Left ventricle myocardium inferior (tissue), 1 donor: ENCODE measurements around the gene PLPPR5. TPM values are rescaled to one million over a fixed set of nuclear protein-coding genes. Genes with fewer than 3 reads are reported as not detected.

Source experiments
- DNase-seq: peaks from one replicate; pipeline ENCODE4 v3.0.0-alpha.2; 2020
- H3K27ac ChIP-seq: fragments of 200-600 bp; replicated peaks from 2 replicates; pipeline ENCODE4 v1.8.0; 2021
- H3K27me3 ChIP-seq: fragments of 200-600 bp; 2 replicates; pipeline ENCODE4 v1.8.0; 2021; ENCODE audit warnings: low read depth
- H3K36me3 ChIP-seq: fragments of 200-600 bp; 2 replicates; pipeline ENCODE4 v1.8.0; 2021
- H3K4me1 ChIP-seq: fragments of 200-600 bp; 2 replicates; pipeline ENCODE4 v1.8.0; 2021
- H3K4me3 ChIP-seq: fragments of 200-600 bp; 2 replicates; pipeline ENCODE4 v1.8.0; 2021; ENCODE audit warnings: mild to moderate bottlenecking, moderate library complexity
- H3K9me3 ChIP-seq: fragments of 200-600 bp; replicated peaks from 2 replicates; pipeline ENCODE4 v1.8.0; 2021
- intact Hi-C: fragments of 100-400 bp; cut with micrococcal nuclease; formaldehyde crosslinking; loops from one replicate; pipeline ENCODE4 v1.11.0; 2022
- total RNA-seq: library from RNA; stranded (reverse); fragmentation: NEBNext Ultra II Directional; extraction: Animal tissue kit (Norgen Biotek cat#: 25700); gene quantifications from one replicate; pipeline ENCODE4 v1.2.1, GENCODE V29; 2021
- TF ChIP-seq, protein P1 (sequence below): fragments of 200-600 bp; IDR thresholded peaks from 2 replicates; pipeline ENCODE4 v1.8.0; 2021; ENCODE audit warnings: antibody characterized with exemption, mild to moderate bottlenecking, borderline replicate concordance
- donor health status: DM: no; HTN: yes; CAD: no; lungs with severe emphysema.

PLPPR5 gene
- total RNA-seq, 1 donor from 2014 or later: not detected

DNA sequence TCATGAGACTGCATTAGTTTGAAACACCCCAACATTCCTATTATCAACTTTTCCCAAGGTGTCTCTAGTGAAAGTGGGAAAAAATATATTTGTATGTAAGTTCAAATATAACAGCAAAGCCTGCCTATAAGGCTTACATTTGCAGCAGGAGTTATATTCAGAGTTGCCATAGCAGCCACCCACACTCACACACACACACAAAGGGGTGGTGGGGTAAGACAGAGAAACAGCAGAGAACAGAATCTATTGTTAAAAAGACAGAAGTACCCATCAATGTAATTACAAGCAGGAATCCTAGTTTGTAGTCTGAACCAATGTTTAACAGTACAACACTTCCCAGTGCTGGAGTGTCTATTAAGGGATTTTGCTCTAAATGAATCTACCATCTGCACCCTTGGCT lies 55.0 kb downstream of the PLPPR5 start:
- no peak overlapping the region for H3K27ac ChIP-seq
- TF ChIP-seq, protein P1, sequence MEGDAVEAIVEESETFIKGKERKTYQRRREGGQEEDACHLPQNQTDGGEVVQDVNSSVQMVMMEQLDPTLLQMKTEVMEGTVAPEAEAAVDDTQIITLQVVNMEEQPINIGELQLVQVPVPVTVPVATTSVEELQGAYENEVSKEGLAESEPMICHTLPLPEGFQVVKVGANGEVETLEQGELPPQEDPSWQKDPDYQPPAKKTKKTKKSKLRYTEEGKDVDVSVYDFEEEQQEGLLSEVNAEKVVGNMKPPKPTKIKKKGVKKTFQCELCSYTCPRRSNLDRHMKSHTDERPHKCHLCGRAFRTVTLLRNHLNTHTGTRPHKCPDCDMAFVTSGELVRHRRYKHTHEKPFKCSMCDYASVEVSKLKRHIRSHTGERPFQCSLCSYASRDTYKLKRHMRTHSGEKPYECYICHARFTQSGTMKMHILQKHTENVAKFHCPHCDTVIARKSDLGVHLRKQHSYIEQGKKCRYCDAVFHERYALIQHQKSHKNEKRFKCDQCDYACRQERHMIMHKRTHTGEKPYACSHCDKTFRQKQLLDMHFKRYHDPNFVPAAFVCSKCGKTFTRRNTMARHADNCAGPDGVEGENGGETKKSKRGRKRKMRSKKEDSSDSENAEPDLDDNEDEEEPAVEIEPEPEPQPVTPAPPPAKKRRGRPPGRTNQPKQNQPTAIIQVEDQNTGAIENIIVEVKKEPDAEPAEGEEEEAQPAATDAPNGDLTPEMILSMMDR: no peak
- H3K9me3 ChIP-seq: no peaks in the 10 kb centered on the region
- H3K4me1 ChIP-seq: no peaks in the 10 kb centered on the region
- no peak for DNase-seq
- no peaks in the 10 kb centered on the region for H3K27me3 ChIP-seq
- intact Hi-C loops: no loop called here
- H3K36me3 ChIP-seq: no peaks in the 10 kb centered on the region
- no peak overlapping the region for H3K4me3 ChIP-seq

DNA sequence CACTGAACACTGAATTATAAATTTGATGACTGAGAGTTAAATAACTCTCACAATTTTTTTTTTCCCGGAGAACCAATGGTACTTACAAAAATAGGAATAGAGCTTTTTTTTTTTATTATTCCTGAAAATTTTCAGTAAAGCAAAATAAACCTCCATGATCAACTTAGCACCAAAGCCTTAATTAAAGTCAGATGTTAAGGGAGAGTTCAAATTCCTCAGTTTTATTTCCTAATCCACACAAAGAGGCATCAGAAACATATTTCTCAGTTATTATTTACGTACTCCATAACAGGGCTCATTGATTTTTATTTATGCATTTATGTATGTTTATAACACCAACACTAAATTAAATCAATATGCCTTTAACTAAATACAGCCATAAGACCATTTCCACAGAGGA lies 55.5 kb downstream of the PLPPR5 start:
- DNase-seq: no peak
- Histone ChIP-seq H3K27me3 (no peaks in the 10 kb centered on the region), H3K27ac (no peak overlapping the region), H3K36me3 (no peaks in the 10 kb centered on the region), H3K9me3 (no peaks in the 10 kb centered on the region), H3K4me3 (no peak overlapping the region), H3K4me1 (no peaks in the 10 kb centered on the region)
- TF ChIP-seq, protein P1: no peak
- intact Hi-C loops: no loop called here

DNA sequence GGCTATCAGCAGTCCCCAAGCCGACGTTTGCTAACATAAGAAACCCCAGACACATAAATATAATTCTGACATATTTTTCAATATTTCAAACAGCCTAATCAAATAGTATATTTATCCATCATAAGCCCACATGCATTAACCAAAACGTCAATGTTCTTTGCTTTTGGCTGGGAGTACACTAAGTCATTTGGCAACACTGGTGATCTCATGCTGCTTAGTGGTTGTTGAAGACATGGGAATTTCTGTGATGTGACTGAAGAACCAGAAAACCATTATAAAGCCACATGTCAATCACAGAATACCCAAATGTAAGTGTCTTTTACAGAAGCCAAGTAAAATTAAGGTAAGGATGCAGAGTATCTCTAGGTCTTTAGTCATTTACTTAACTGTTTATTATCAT lies 57.6 kb downstream of the PLPPR5 start:
- H3K9me3 ChIP-seq: no peaks in the 10 kb centered on the region
- no peak overlapping the region for H3K4me3 ChIP-seq
- no peak overlapping the region for H3K27ac ChIP-seq
- no peaks in the 10 kb centered on the region for H3K4me1 ChIP-seq
- intact Hi-C loops: no loop called here
- TF ChIP-seq, protein P1: no peak
- no peaks in the 10 kb centered on the region for H3K27me3 ChIP-seq
- no peaks in the 10 kb centered on the region for H3K36me3 ChIP-seq
- no peak for DNase-seq

DNA sequence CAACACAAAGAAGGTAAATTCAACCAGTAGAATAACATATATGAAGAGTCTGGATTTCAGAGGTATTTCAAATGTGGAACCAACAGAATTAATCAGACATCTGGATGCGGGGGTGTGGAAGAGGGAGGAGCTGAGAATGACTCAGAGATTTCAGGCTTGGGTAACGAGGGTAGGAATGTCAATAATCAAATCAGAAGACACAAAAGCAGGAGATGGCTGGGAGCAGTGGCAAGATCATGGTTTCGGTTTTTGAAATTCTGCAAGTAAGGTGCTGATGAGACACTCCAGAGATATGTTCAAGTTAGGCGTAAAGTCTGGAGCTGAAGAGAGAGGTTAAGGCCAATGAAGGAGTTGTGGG lies 64.0 kb downstream of the PLPPR5 start:
- no peak for DNase-seq
- TF ChIP-seq, protein P1: no peak
- Histone ChIP-seq H3K27ac (no peak overlapping the region), H3K36me3 (no peaks in the 10 kb centered on the region), H3K27me3 (no peaks in the 10 kb centered on the region), H3K4me1 (no peaks in the 10 kb centered on the region), H3K9me3 (no peaks in the 10 kb centered on the region), H3K4me3 (no peak overlapping the region)
- intact Hi-C loops: no loop called here

DNA sequence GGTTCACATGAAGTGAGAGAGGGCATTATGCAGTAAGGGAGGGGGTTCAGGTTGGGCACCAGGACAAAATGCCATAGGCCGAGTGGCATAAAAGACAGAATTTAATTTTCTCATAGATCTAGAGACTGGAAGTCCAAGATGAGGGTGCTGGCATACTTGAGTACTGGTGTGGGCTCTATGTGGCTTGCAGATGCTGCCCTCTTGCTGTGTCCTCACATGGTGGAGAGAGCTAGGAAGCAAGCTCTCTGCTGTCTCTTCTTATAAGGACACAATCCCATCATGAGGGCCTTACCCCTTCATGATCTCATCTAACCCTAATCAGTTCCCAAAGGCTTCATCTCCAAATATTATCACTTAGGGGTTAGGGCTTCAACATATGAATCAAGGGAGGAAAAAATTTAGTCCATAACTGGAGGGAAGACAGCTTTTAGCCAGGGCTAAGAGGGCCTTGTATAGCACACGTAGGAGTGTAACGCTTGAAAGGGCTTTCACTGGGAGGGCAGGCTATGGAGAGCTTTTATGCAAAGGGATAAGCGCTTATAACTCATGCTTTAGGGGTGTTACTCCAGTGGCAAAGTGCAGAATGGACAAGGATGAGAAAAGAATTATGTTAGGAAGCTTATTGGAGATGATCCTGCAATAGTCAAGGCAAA lies 64.5 kb downstream of the PLPPR5 start:
- TF ChIP-seq, protein P1: no peak
- Histone ChIP-seq H3K4me3 (no peak overlapping the region), H3K27me3 (no peaks in the 10 kb centered on the region), H3K4me1 (no peaks in the 10 kb centered on the region), H3K36me3 (no peaks in the 10 kb centered on the region), H3K9me3 (no peaks in the 10 kb centered on the region), H3K27ac (no peak overlapping the region)
- no peak for DNase-seq
- intact Hi-C loops: no loop called here

DNA sequence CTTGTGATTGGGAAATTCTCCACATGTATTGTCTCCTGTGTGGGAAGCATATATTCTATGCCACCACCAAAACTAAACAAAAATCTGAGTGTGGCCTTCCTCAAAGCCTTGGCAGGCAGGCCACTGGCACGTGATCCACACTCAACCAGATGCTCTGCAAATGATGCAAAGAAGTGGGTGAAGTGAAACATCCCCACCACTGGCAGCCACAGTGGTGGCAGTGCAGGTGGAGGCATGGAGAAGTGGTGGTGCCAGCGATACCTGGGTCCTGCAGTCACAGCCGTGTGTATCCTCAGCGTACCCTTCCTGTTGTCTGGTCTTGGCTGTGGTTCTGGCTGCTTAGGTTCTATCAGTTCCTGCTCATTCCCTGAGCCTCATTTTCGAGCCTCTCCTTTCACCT lies 65.2 kb downstream of the PLPPR5 start:
- no peak overlapping the region for H3K4me3 ChIP-seq
- H3K9me3 ChIP-seq: no peaks in the 10 kb centered on the region
- TF ChIP-seq, protein P1: no peak
- no peaks in the 10 kb centered on the region for H3K36me3 ChIP-seq
- intact Hi-C loops: no loop called here
- no peak for DNase-seq
- H3K4me1 ChIP-seq: no peaks in the 10 kb centered on the region
- no peak overlapping the region for H3K27ac ChIP-seq
- peaks cover 4% of the 10 kb centered on the region for H3K27me3 ChIP-seq
